Panc1 (cell line): Measurements from ENCODE around the gene NDUFB8.

Experiments used
- CTCF ChIP-seq: fragments of 450-650 bp; IDR thresholded peaks from 2 replicates; pipeline ENCODE4 v1.5.1; 2017; ENCODE audit warnings: mild to moderate bottlenecking
- POLR2AphosphoS5 ChIP-seq: IDR thresholded peaks from 2 replicates; pipeline ENCODE4 v1.6.1; 2012; ENCODE audit warnings: mild to moderate bottlenecking, low read depth, low read length, moderate library complexity
- SIN3A ChIP-seq: IDR thresholded peaks from 2 replicates; pipeline ENCODE4 v1.6.1; 2012; ENCODE audit warnings: low read depth, mild to moderate bottlenecking, low read length, moderate library complexity, borderline replicate concordance; ENCODE audit not compliant: insufficient read depth
- TCF7L2 ChIP-seq: IDR thresholded peaks from 2 replicates; pipeline ENCODE4 v1.6.1; 2011; ENCODE audit warnings: mild to moderate bottlenecking, low read depth, low read length, inconsistent platforms
- TF ChIP-seq, protein P1 (sequence below), 2 experiments: IDR thresholded peaks; 2 replicates each; pipeline ENCODE4 v1.6.1; 2011 to 2012; ENCODE audit warnings: low read depth in 2 of 2, control low read depth in 1 of 2, low read length in 1 of 2, mild to moderate bottlenecking in 1 of 2, moderate library complexity in 1 of 2; ENCODE audit not compliant: insufficient read depth in 1 of 2

DNA sequence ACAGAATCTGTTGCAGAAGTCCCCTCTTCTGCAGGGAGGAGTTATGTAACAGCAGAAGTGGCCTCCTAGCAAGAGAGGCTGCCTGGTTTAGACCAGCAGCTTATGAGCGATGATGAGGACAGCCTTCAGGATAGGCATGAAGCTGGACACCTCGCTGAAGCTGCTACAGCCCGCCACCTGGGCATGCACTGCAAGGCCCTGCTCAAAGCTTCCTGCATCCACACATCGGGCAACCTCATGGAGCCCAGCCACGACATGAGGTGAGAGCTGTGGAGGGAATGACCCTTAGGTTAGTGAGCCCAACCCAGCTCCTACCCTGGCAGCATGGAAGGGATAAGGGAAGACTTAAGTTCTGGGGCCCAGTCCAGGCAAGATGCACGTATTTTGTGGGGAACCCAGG is 42.1 kb downstream of the NDUFB8 start:
- no peak for TF ChIP-seq CTCF
- TF ChIP-seq POLR2AphosphoS5: no peak
- TF ChIP-seq, protein P1, sequence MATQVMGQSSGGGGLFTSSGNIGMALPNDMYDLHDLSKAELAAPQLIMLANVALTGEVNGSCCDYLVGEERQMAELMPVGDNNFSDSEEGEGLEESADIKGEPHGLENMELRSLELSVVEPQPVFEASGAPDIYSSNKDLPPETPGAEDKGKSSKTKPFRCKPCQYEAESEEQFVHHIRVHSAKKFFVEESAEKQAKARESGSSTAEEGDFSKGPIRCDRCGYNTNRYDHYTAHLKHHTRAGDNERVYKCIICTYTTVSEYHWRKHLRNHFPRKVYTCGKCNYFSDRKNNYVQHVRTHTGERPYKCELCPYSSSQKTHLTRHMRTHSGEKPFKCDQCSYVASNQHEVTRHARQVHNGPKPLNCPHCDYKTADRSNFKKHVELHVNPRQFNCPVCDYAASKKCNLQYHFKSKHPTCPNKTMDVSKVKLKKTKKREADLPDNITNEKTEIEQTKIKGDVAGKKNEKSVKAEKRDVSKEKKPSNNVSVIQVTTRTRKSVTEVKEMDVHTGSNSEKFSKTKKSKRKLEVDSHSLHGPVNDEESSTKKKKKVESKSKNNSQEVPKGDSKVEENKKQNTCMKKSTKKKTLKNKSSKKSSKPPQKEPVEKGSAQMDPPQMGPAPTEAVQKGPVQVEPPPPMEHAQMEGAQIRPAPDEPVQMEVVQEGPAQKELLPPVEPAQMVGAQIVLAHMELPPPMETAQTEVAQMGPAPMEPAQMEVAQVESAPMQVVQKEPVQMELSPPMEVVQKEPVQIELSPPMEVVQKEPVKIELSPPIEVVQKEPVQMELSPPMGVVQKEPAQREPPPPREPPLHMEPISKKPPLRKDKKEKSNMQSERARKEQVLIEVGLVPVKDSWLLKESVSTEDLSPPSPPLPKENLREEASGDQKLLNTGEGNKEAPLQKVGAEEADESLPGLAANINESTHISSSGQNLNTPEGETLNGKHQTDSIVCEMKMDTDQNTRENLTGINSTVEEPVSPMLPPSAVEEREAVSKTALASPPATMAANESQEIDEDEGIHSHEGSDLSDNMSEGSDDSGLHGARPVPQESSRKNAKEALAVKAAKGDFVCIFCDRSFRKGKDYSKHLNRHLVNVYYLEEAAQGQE (IDR thresholded peaks at IDR 0.05; ENCODE audit: insufficient read depth in 1 of 2, low read depth in 2 of 2, low read length in 1 of 2): no peak
- TF ChIP-seq TCF7L2: no peak
- no peak for TF ChIP-seq SIN3A
